GM18951 (cell line): ENCODE measurements around the gene HES4.
A peak's percentile ranks its signal among the peaks of the same experiment; 100 is the strongest.

Experiments used
- POLR2A ChIP-seq: IDR thresholded peaks from 4 replicates; pipeline ENCODE4 v1.6.1; 2011; ENCODE audit warnings: mild to moderate bottlenecking; ENCODE audit not compliant: insufficient read length, insufficient read depth; ENCODE audit errors: extremely low read depth
- in situ Hi-C: fragments of 300-500 bp; cut with MboI; formaldehyde crosslinking; loops from one replicate; pipeline ENCODE4 v1.12.0; 2022; ENCODE audit warnings: low sequenced_read_pairs, mixed read lengths, inconsistent platforms; ENCODE audit not compliant: unreplicated experiment

The HES4 gene

DNA sequence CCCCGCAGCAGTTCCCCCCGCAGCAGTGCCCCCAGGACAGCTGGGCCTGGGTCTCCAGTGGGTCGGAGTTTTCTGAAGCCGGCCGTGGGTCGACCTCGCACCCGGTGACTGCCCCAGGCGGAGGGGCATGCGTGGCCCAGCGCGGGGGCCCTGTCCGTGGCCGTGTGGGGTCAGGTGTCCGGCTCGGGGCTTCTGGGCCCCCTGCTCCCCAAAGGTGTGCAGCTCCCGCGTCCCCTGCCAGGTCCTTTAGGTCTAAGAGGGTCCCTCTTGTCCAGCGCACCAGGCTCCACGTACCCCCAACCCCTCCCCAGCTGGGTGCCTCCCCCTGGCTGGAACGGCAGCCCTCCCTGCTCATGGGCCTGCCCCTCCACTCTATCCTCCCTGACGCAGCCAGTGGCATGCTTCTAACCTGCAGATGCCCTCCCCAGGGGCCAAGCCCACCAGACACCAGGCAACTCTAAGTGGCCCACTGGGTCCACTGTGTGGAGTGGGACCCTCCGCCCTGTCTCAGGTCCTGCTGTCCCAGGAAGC is 5.9 kb upstream of the HES4 start:
- in situ Hi-C loops: loop anchor here (5.0 kb wide), 1 partner anchor 34 kb away; no protein-coding TSS in a partner anchor
- no peak for TF ChIP-seq POLR2A

DNA sequence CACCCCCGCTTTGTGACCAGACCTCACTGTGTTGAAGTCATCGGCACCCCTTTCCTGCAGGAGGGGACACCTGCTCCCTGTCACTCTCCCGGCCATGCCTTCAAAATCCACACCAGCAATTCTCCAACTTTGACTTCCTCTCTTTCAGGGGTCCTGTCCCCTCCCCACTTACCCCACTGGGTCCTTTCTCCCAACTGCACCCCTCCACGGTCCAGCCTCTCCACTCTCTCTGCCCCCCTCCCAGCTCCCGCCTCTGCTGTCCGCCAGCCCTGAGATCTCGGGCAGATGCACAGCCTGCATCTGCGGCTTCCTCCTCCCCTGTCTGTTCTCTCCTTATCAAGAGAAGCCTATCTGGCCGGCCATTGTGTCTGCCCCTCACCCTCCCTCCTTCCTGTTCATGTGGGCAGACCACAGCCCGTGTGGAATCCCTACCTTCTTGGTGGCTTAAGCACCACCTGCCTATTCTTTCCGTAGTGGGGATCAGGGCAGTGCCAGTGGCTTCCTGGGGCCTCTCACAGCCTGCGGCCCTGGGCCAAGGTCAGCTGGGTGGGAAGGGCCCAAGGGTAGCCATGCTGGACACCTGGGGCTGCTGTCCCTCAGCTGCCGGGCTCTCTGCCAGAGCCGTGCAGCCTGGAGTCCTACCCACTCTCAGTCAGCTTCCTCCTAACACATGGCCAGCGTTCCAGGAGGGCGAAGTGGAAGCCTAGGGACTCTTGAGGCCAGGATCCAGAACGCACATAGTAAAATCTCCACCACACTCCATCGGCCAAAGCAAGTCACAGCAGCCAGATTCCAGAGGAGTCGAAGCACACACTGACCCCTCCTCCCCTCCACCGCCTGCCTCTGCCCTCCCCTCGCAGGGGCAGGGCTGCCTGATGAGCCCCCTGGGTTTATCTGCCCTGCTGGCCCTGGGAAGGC is 5.1 kb upstream of the HES4 start:
- TF ChIP-seq POLR2A: no peak

DNA sequence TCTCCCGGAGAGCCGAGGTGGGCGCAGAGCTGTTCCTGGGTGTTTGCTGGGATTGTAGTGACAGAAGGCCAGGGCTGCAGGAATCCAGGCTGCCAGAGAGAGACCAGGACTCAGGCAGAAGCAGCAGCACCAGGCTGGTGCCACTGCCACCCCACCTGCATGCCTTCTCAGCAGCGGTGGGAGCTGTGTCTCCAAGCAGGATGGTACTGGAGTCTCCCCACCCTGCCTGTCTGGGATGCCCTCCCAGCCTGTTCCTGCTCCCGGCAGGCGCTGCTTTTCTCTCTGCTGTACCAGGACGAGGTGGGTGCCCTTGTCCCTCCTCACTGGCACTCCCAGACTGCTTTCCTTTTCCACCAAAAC is 4.5 kb upstream of the HES4 start:
- no peak for TF ChIP-seq POLR2A
- in situ Hi-C loops: no loop called here

More for the DNA sequence above, 5.1 kb upstream of the HES4 start:
- in situ Hi-C loops: loop anchor here (5.0 kb wide), 1 partner anchor 33 kb away; no protein-coding TSS in a partner anchor

DNA sequence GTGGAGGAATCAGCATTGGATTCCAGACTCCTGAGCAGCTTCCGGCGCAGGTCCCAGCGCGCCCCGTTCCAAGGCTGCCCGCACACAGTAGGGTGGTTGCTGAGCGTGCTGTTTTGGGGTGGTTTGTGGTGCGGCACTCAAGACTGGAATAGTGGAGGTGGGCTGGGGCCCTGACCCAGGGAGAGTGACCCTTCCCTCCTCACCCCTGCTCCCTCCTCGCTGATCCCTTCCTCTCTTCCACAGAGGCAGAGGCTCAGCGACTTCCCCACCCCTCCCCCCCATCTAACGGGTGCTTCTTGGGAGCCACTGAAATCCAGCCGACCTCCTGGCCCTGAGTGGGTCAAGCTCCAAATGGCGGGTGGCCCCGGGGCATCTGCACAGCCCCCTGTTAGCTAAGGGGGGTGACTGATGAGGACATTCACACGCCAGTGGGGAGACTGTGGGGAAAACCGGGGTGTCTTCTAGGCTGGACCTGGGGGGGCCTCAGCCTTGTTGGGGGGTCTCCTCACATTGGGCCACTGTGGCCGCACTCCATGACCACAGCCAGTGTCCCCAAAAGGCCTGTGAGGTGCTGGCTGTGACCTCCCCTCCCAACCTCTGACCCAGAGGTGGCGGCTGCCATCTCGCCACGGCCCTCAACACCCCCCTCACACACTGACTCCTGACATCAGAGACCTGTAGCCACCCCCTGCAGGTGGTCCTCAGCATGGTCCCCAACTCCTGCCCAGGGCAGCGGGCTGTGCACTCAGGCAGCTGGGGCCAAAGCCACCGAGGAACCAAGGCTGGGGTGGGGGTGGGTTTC is 3.9 kb upstream of the HES4 start:
- in situ Hi-C loops: no loop called here
- TF ChIP-seq POLR2A: no peak

DNA sequence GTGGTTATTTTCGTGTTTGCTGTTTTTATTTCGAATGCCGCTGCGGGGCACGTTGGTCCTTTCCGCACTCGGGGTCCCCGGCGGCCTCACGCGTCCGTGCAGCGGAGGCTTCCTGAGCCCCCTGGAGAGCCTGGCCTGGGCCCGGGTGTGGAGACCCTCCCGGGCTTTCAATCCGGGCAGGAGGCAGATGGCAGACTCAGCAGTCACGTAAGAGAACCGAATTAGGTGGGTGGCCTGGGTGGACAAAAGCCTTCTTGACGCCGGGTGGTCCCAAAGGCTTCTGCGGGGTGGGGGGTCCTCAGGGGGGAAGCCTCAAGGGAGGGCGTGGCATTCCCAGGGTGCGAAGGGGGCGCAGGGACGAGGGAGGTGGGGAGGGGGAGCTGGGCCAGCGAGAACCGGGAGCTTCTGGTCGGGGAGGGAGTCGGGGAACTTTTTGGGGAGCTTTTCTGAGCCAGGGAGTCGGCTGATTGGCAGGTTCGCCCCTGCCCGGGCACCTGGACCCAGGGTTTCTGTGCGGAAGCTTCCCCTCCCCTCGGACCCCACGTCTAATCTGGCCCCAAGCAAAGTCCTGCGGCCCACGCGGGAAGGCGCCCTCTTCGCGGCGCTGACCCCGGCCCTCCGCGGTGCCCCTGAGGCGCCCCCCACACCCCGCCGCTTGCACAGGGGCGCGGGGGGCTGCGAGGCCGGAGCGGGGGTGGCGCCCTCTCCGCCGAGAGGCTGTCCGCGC is 1.3 kb upstream of the HES4 start:
- in situ Hi-C loops: no loop called here
- no peak for TF ChIP-seq POLR2A

DNA sequence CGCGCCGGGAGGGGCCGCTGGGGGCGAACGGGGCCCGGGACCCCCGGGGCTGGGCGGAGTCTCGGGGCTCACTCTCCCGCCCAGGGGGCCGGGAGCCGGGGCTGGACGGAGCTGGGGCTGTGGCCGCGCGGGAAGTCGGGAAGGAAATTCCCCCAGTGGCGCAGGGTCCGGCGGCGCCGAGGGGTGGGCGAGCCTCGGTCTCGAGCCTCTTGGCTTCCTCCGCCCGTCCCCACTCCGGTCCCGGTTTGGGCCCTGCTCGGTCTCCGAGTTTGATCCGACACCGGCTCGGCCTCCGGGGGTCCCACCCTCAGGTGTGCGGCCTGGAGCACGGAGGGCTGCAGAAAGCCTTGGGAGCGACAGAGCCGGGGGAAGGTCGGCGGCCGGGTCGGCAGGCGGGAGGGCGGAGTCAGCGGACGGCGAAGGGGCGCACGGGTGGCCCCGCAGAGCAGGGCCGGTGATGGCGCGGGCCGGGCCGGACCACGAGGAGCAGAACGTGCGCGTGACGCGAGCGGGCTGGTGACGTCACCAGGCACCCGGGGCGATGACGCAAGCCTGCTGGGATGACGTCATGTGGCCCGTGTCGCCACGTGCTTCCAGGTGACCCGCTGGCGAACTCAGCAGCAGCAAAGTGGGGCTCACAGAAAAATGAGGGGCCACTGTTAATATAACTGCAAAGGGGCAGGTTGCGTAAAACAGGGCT is 610 bp upstream of the HES4 start:
- TF ChIP-seq POLR2A: peak; percentile 38
- in situ Hi-C loops: no loop called here

DNA sequence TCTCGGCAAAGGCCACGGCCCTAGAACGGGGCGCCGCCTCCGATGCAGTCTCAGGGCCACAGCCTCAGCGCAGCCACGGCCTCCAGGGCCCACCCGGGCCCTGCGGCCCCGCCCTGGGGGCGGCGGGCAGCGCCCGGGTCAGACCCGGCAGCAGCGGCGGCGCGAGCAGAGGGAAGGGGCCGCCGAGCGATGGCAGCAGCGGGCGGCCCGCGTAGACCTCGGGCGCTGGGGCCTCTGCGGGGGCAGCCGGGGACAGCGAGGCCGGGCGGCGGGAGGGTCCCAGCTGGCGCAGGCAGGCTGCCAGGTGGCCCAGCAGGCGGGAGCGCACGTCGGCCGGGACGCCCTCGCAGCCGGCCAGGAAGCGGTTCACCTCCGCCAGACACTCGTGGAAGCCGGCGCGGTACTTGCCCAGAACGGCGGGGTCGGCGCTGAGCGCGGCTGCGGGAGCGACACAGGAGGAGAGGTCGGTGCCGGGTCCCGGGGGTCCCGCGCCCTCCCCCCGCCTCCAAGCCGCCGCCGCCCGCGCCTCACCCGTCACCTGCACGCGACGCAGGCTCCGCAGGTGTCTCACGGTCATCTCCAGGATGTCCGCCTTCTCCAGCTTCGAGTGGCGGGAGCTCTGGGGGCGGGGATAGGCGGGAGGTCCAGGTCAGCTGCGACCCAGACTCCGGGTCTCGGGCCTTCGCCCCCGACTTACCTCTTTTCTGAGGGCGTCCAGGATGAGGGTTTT is 737 bp downstream of the HES4 start:
- TF ChIP-seq POLR2A: no peak

DNA sequence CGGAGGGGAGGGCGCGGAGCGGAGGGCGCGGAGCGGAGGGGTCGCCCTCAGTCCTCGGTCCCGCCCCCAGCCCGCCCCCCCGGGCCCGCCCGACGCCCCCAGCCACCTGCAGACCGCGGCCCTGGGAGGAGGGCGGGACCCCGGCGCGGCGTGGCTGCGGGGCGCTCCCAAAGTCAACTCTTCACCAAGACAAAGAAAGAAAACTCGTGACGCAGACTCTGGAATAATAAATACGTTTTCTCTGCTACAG is 1.2 kb downstream of the HES4 start:
- in situ Hi-C loops: no loop called here
- TF ChIP-seq POLR2A: no peak

More for the DNA sequence above, 737 bp downstream of the HES4 start:
- in situ Hi-C loops: no loop called here

DNA sequence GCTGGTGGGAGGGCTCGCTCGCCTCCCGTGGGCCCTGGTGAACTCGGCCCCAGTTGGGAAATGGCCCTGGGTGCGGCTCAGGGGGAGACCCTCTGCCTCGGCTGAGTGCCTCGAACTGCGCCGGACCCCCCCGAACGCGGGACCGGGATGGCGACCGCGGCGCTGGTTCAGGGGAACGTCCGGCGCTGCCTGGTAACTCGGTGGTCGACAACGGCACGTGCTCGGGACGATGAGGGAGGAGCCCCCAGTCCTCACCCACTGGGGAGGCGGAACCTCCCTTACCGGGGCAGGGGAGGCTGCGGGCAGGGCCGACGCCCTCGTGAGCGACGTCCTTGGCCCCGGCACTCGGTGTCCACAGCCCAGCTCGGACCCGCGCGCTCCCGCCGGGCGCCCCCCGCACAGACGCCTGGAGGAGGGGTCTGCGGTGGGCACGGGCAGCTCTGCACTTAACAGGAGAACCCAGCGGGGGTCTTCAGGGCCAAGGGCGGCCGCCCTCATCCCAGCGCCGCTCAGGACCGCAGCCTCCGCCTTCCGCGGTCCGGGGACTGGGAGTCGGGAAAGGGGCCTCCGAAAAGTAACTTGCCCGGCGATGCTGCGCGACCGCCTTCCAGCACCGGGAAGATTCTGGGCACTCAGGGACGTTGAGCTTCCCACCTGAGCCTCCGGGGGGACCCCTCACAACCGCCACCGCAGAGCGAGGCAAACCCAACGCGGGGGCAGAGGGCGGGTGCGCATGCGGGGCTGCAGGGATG is 1.7 kb downstream of the HES4 start:
- in situ Hi-C loops: no loop called here
- TF ChIP-seq POLR2A: no peak

DNA sequence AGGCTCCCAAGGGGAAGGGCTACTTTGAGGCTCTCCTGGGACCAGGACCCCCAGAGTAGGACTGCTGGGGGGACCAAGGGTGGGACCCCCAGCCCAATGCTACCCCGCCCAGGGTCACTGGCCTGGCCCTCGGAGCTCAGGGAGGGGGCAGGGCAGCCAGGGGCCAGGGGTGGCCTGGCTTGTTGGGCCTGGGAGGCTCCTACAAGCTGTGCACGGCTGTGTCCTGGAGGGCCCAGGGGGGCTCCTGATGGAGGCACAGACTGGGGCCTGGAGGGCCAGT is 2.2 kb downstream of the HES4 start:
- in situ Hi-C loops: no loop called here
- TF ChIP-seq POLR2A: no peak

DNA sequence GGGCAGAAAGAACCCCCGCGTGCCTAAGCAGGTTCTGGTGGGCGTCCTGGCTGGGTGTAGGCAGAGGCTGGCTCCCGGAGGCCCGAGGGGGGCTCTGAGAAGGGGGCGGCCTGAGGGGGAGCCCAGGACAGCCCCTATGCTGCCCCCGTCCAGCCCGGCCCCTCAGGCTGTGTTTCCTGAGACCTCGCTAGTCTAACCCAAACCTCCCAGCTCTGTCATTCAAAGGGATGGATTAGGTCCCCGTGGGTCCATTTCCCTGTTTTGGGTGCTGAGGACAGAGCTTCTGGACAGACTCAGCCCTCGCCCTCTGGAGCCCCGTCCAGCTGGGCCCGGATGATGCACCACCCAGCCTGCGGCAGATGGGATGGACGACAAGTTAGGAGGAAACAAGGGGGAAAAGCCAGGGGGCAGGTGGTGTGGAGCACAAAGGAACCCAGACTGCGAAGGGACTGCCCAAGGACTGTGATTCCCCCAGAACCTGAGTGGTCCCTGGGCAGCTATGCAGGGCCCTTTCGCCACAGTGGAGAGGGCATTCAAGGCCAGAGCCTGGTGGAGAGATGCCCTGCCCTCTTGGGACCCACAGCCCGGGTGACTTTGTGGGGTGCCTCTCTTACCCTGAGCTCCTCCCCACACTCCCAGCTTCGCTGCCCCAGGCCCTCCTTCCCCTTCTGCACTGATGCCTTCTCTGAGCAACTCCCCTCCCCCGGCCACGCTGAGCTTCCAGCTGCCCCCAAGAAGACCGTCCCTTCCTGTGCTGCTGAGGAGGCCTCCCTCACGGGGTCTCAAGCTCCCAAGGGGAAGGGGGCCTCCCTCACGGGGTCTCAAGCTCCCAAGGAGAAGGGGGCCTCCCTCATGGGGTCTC is 2.8 kb downstream of the HES4 start:
- in situ Hi-C loops: no loop called here

More for the DNA sequence above, 2.8 kb downstream of the HES4 start:
- no peak for TF ChIP-seq POLR2A
